H1 (cell line): Measurements from ENCODE around the gene CCR3. TPM values are rescaled to one million over a fixed set of nuclear protein-coding genes. Genes with fewer than 3 reads are reported as not detected.

Experiments
- CTCF ChIA-PET: fragments of 300-600 bp; sonication (Branson Sonifier 250); formaldehyde crosslinking; loops from one replicate; lab custom pipeline; 2021; ENCODE audit not compliant: partially characterized antibody; lab: Charles Lee
- POLR2A ChIA-PET: fragments of 300-600 bp; sonication (Branson Sonifier 250); formaldehyde crosslinking; loops from one replicate; lab custom pipeline; 2021; ENCODE audit warnings: inconsistent platforms; ENCODE audit not compliant: partially characterized antibody; lab: Charles Lee
- DNase-seq, 2 experiments: peaks; one replicate each; pipeline versions ENCODE4 v3.0.0 to v3.0.0-alpha.2; 2010 to 2022; ENCODE audit warnings: low spot score in 2 of 2, low read depth in 1 of 2, mixed read lengths in 1 of 2
- FAIRE-seq: peaks from 2 replicates; lab custom pipeline; 2011; peaks lifted over from hg19 to GRCh38; lab: Jason Lieb, UNC
- H2AFZ ChIP-seq: 2 replicates; pipeline ENCODE4 v1.8.1; 2012; ENCODE audit warnings: low read length, inconsistent platforms
- H2AK5ac ChIP-seq: 2 replicates; pipeline ENCODE4 v1.6.1; 2013; ENCODE audit warnings: low read depth, low read length
- H2BK120ac ChIP-seq: replicated peaks from 2 replicates; pipeline ENCODE3; 2013; ENCODE audit warnings: low read depth, low read length, inconsistent platforms
- H2BK12ac ChIP-seq: 2 replicates; pipeline ENCODE4 v1.6.1; 2013; ENCODE audit warnings: low read depth, low read length
- H2BK15ac ChIP-seq: 2 replicates; pipeline ENCODE4 v1.6.1; 2013; ENCODE audit warnings: low read length
- H2BK20ac ChIP-seq: 2 replicates; pipeline ENCODE4 v1.6.1; 2013; ENCODE audit warnings: low read length
- H2BK5ac ChIP-seq: 2 replicates; pipeline ENCODE4 v1.6.1; 2013; ENCODE audit warnings: low read depth, low read length
- H3K14ac ChIP-seq: 2 replicates; pipeline ENCODE4 v1.6.1; 2013; ENCODE audit warnings: inconsistent platforms; ENCODE audit not compliant: insufficient read length
- H3K18ac ChIP-seq: 2 replicates; pipeline ENCODE4 v1.6.1; 2013; ENCODE audit warnings: low read length; ENCODE audit errors: extremely low read depth
- H3K23ac ChIP-seq: 2 replicates; pipeline ENCODE4 v1.6.1; 2013; ENCODE audit warnings: inconsistent platforms; ENCODE audit not compliant: insufficient read length
- H3K23me2 ChIP-seq: 2 replicates; pipeline ENCODE4 v1.6.1; 2013; ENCODE audit warnings: low read depth, low read length
- H3K27ac ChIP-seq: 2 replicates; pipeline ENCODE4 v1.6.1; 2011; ENCODE audit warnings: low read depth, low read length, inconsistent platforms
- H3K27me3 ChIP-seq, 4 experiments: replicated peaks in 1 of 4; 1 replicate in 1 of 4; 2 replicates in 3 of 4; pipeline versions ENCODE4 v1.6.1 to v1.8.1; 2011 to 2013; ENCODE audit warnings: low read length in 3 of 4, mild to moderate bottlenecking in 3 of 4, inconsistent platforms in 2 of 4, mixed read lengths in 2 of 4, moderate library complexity in 1 of 4; ENCODE audit not compliant: control insufficient read depth in 3 of 4, insufficient read depth in 3 of 4; ENCODE audit errors: extremely low read depth in 1 of 4
- H3K36me3 ChIP-seq, 4 experiments: 2 replicates each; pipeline versions ENCODE4 v1.6.1 to v1.8.1; 2011 to 2013; ENCODE audit warnings: mild to moderate bottlenecking in 4 of 4, low read length in 3 of 4, moderate library complexity in 2 of 4, control low read depth in 1 of 4, inconsistent platforms in 1 of 4; ENCODE audit not compliant: insufficient read depth in 4 of 4, control insufficient read depth in 2 of 4
- H3K4ac ChIP-seq: replicated peaks from 2 replicates; pipeline ENCODE3; 2013; ENCODE audit warnings: low read length, low read depth, mixed read lengths, inconsistent platforms; ENCODE audit not compliant: insufficient read length
- H3K4me1 ChIP-seq, 4 experiments: replicated peaks in 1 of 4; 1 replicate in 1 of 4; 2 replicates in 3 of 4; pipeline versions ENCODE4 v1.6.1 to v1.8.1; 2011 to 2013; ENCODE audit warnings: low read length in 3 of 4, inconsistent platforms in 2 of 4, mixed read lengths in 1 of 4; ENCODE audit not compliant: insufficient read depth in 4 of 4, control insufficient read depth in 3 of 4
- H3K4me2 ChIP-seq, 2 experiments: 2 replicates each; pipeline versions ENCODE4 v1.6.1 to v1.8.1; 2011 to 2013; ENCODE audit warnings: low read depth in 2 of 2, low read length in 2 of 2, control low read depth in 1 of 2, inconsistent platforms in 1 of 2, mild to moderate bottlenecking in 1 of 2; ENCODE audit not compliant: insufficient read depth in 1 of 2
- H3K4me3 ChIP-seq, 4 experiments: fragments of 200-600, 300-600 bp in 1 of 4; sonication (generic), shearing (Covaris generic), sonication (Bioruptor Twin) in 1 of 4; 2 replicates each; pipeline versions ENCODE4 v1.5.1 to v1.8.1; 2011 to 2016; ENCODE audit warnings: low read length in 4 of 4, low read depth in 3 of 4, control low read depth in 2 of 4, inconsistent platforms in 2 of 4, mild to moderate bottlenecking in 2 of 4, mixed read lengths in 1 of 4, moderate library complexity in 1 of 4; ENCODE audit not compliant: insufficient read depth in 2 of 4; ENCODE audit errors: extremely low read depth in 1 of 4
- H3K56ac ChIP-seq: replicated peaks from 2 replicates; pipeline ENCODE3; 2013; ENCODE audit warnings: low read depth, mild to moderate bottlenecking, mixed read lengths, low read length, inconsistent platforms; ENCODE audit not compliant: insufficient read length
- H3K79me1 ChIP-seq: 2 replicates; pipeline ENCODE4 v1.6.1; 2013; ENCODE audit warnings: low read depth, low read length, control low read depth
- H3K79me2 ChIP-seq, 2 experiments: 2 replicates each; pipeline versions ENCODE4 v1.6.1 to v1.8.1; 2012 to 2013; ENCODE audit warnings: low read length in 2 of 2, mild to moderate bottlenecking in 2 of 2, inconsistent platforms in 1 of 2; ENCODE audit not compliant: insufficient read depth in 2 of 2, control insufficient read depth in 1 of 2
- H3K9ac ChIP-seq, 4 experiments: replicated peaks in 1 of 4; 1 replicate in 1 of 4; 2 replicates in 3 of 4; pipeline versions ENCODE4 v1.6.1 to v1.8.1; 2011 to 2013; ENCODE audit warnings: low read depth in 3 of 4, low read length in 3 of 4, control low read depth in 2 of 4, mild to moderate bottlenecking in 2 of 4, moderate library complexity in 2 of 4, inconsistent platforms in 1 of 4; ENCODE audit errors: extremely low read depth in 1 of 4
- H3K9me3 ChIP-seq, 2 experiments: 2 replicates each; pipeline versions ENCODE4 v1.6.1 to v1.8.1; 2012 to 2013; ENCODE audit warnings: mild to moderate bottlenecking in 2 of 2, moderate library complexity in 2 of 2, control low read depth in 1 of 2, inconsistent platforms in 1 of 2, low read depth in 1 of 2, low read length in 1 of 2, mixed read lengths in 1 of 2; ENCODE audit not compliant: insufficient read depth in 2 of 2
- H4K20me1 ChIP-seq, 2 experiments: replicated peaks in 1 of 2; 2 replicates each; pipeline versions ENCODE3 to v1.8.1; 2011 to 2013; ENCODE audit warnings: inconsistent platforms in 2 of 2, low read length in 2 of 2, mild to moderate bottlenecking in 1 of 2; ENCODE audit not compliant: insufficient read depth in 2 of 2, control insufficient read depth in 1 of 2
- H4K5ac ChIP-seq: 2 replicates; pipeline ENCODE4 v1.6.1; 2013; ENCODE audit warnings: low read length, low read depth, mixed read lengths, inconsistent platforms; ENCODE audit not compliant: insufficient read length
- H4K8ac ChIP-seq: 2 replicates; pipeline ENCODE4 v1.8.0; 2013; ENCODE audit warnings: mild to moderate bottlenecking, moderate library complexity, low read length, inconsistent platforms; ENCODE audit not compliant: insufficient read depth; ENCODE audit errors: extremely low read depth
- H4K91ac ChIP-seq: replicated peaks from 2 replicates; pipeline ENCODE3; 2013; ENCODE audit warnings: low read length, mixed read lengths, inconsistent platforms; ENCODE audit not compliant: insufficient read length
- CBX8 ChIP-seq: fragments of 300-800, 300-1000 bp; sonication (generic); IDR thresholded peaks from 2 replicates; pipeline ENCODE4 v1.7.1; 2016; ENCODE audit warnings: low read depth, low read length, borderline replicate concordance
- POLR2AphosphoS5 ChIP-seq: IDR thresholded peaks from 2 replicates; pipeline ENCODE4 v1.6.1; 2011; ENCODE audit warnings: low read depth, low read length
- TAF7 ChIP-seq: optimal IDR thresholded peaks from 2 replicates; pipeline ENCODE3; 2011; ENCODE audit warnings: low read depth, mild to moderate bottlenecking, inconsistent platforms, low read length, moderate library complexity, borderline replicate concordance
- WGBS, 2 experiments: shearing (Covaris generic) in 1 of 2; methylation state at CpG; one replicate each; pipeline versions ENCODE4 v1.1.6 to v1.1.7; 2013 to 2015; ENCODE audit warnings: low lambda C conversion rate in 2 of 2, mixed read lengths in 2 of 2, inconsistent platforms in 1 of 2, low coverage in 1 of 2, missing lambda C conversion rate in 1 of 2; ENCODE audit not compliant: insufficient replicate concordance in 2 of 2, insufficient coverage in 1 of 2, insufficient read length in 1 of 2; ENCODE audit errors: extremely low coverage in 1 of 2, missing lambda C conversion rate in 1 of 2; 5-methylcytosine and 5-hydroxymethylcytosine counted together
- polyA plus RNA-seq, 7 experiments: library from polyadenylated mRNA; depleted of rRNA in 3 of 7; stranded (reverse) in 5 of 7; unstranded in 2 of 7; fragments of >200 nt in 5 of 7; fragments of 200-250 nt in 2 of 7; gene quantifications; 1 replicate in 5 of 7; 2 replicates in 1 of 7; 4 replicates in 1 of 7; pipeline versions ENCODE4 v1.2.1 to v1.2.3, GENCODE V29; 2011 to 2013; ENCODE audit warnings: missing spikeins in 2 of 7, mixed read lengths in 2 of 7
- total RNA-seq: library from RNA; stranded (reverse); fragmentation: NEBNext Ultra II Directional; extraction: Animal tissue kit (Norgen Biotek cat#: 25700); gene quantifications from 2 replicates; pipeline ENCODE4 v1.2.1, GENCODE V29; 2021

The CCR3 gene
- total and polyA plus RNA-seq, 2 of the 8 experiments (the other 6 are each of a cell fraction or from before 2014, with no cell fraction given) = not detected

DNA sequence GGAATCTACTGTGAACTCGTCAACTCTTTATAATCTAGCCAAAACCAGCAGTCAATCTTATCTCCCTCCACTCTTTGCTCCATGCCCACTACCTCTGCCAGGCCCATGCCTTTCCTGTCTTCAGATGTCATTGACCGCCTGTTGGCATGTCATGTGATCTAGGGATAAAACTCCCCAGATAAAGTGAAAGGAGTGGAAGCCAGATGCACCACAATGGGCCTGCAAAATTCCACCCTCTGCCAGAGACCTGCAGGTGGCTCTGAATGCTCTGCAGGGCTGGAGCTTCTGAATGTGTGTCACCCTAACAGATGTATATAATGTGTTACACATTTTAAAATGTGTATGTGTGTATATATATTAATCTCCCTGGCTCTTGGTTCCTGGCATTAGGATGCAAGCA, 2.3 kb upstream of the CCR3 start:
- H2BK20ac ChIP-seq = no peak overlapping the region
- 81% methylated on average over 2 of the region's 2 CpGs; no CpG with 5 or more reads in 1 of the 2 experiments for WGBS, 2 experiments

More for the DNA sequence above, 2.3 kb upstream of the CCR3 start:
- Histone ChIP-seq H2BK5ac (no peak overlapping the region), H4K5ac (no peak overlapping the region), H2BK12ac (no peak overlapping the region), H3K79me2 (no peaks in the 10 kb centered on the region), H3K9ac (no peak overlapping the region), H2AK5ac (no peak overlapping the region), H3K4ac (no peak overlapping the region), H3K27me3 (no peaks in the 10 kb centered on the region), H4K91ac (no peak overlapping the region), H3K79me1 (no peaks in the 10 kb centered on the region), H3K36me3 (no peaks in the 10 kb centered on the region), H3K18ac (no peak overlapping the region), H2AFZ (no peak overlapping the region), H3K4me1 (peaks cover 0 to 4% (median 1%) of the 10 kb centered on the region in 4 experiments; a peak in 3 of 7 replicates), H3K27ac (no peak overlapping the region), H3K23ac (no peak overlapping the region), H2BK15ac (no peak overlapping the region; the same call in 1 of the 2 replicates), H3K4me3 (no peak overlapping the region), H3K4me2 (no peak overlapping the region), H3K56ac (no peak overlapping the region), H3K9me3 (no peaks in the 10 kb centered on the region), H3K23me2 (no peaks in the 10 kb centered on the region), H4K20me1 (no peaks in the 10 kb centered on the region), H2BK120ac (no peak overlapping the region), H3K14ac (no peak overlapping the region), H4K8ac (no peak overlapping the region)
- DNase-seq = no peak
- ChIA-PET CTCF (interaction anchor here (0.7 to 2.0 kb wide), 6 partner anchors 19 to 171 kb away, joined by 3 to 9 read pairs (median 4); no protein-coding TSS in a partner anchor), POLR2A (no interaction called here)
- FAIRE-seq = no peak
- TF ChIP-seq POLR2AphosphoS5 = no peak
- no peak for TF ChIP-seq TAF7
- no peak for TF ChIP-seq CBX8
